ENCODE data around the gene JAK2. TPM values are rescaled to one million over a fixed set of nuclear protein-coding genes. Genes with fewer than 3 reads are reported as not detected.
"Not testable (repeated sequence)": the region's sequence is repeated elsewhere in the genome, so short reads cannot be mapped to it uniquely, and the experiment has no call there.

The JAK2 gene
- 14.8 TPM for polyA plus RNA-seq (2013, experiment 1 of 2; ENCODE audit: insufficient read length)
- polyA plus RNA-seq (2013, experiment 2 of 2; ENCODE audit: insufficient read length): 11.9 TPM

DNA sequence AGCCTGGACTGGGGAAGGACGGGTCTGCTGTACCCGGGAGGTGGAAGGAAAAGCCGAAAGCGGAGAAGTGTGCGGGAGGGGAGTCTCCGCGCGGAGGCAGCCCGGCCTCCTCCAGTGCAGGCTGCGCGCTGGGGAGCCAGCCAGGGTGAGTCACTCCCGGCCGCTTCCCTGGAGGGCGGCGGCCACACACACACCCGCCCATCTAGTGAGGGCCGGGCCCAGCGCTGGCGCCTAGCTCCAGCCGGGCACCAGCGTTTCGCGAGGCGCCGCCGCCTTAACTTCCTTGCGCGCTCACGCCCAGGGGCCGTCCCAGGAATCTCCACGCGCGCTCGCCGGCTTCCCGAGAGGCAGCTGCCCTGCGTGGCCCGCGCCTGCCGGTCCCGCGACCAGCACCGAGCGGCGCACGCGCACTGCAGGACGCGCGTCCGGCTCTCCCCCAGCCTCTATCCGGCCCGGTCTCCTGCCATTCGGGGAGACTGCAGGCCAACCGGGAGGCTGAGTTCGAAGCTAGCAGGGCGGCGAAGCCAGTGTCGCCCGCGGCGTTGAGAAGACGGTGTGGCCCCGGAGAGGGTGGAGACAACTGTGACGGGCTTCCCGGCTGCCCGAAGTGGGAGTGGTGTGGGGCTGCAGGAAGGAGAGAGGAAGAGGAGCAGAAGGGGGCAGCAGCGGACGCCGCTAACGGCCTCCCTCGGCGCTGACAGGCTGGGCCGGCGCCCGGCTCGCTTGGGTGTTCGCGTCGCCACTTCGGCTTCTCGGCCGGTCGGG lies at the start of gene JAK2:
JAK2 (plus strand) TSS at position 652 of the 765 bp plus-strand sequence. CDS start 36,716 bp downstream, outside the sequence.
- peak; percentile 96 for DNase-seq

DNA sequence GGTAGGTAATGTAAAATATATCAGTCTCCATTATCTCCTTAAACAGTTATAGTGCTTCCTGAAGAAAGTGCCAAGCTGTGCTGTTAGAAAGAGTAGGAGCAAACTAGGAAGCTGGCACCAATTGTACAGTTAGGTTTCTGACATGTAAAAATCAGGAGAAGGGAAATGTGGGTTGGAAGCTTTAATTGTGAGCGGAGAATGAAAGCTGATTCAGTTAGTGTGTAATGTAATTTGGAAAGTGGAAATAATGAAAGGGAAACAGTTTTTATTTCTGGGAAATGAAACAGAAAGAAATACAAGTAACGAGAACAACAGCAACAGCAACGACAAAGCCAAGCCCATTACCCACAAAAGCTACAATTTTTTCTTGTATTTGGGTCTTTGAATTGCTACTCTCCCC lies 48.8 kb upstream of the JAK2 start:
- DNase-seq: no peak

DNA sequence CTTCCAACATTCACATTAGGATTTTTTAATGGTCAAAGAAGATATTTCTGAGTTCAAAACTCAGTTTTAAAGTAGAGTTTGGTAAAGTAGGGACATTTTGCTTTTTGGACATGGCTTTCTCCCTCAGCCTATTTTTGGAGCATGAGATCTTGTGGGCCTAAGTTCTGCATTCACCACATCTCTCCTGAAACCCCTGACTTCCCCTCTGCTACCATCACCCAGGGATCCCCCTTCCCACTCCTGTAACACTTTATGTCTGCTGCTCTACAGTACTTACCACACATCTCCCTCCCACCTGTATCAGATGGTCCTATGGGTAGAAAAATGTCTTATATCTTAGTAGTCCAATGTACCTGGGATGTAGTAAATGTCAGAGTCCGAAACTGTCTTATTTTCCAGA lies 48.2 kb upstream of the JAK2 start:
- no peak for DNase-seq

DNA sequence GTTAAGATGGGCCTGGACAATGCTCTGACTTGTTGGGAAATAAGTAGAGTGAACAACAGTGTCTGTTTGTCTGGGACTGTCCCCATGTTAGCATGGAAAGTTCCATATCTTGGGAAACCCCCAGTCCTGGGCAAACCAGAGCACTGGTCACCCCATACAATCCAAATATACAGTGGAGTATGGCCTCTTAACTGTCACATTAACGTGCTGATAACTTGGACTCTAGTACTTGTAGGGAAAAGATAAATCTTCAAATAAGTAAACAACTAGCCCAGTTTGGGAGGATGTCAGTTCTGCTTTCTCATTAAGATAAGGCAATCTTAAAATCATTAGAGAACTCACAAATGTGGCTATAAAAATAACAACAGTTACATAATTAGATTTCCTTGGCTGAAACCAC lies 47.6 kb upstream of the JAK2 start:
- no peak for DNase-seq

DNA sequence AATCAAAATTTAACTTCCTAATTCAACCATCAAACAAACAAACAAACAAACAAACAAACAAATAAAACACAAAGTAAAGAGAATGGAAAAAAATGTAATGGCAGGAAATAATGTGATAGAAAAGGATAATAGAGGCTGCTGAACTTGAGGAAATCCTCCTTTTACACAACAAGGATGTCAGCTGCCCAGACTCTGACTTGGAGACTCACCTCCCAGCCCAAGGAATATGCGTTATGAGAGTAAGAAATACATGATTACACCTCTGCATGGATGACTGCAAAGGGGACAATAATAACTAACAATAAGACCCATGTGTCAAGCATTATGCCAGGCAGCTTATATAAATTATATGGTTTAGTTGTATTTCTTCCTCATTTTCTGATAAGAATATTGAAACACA lies 46.6 kb upstream of the JAK2 start:
- DNase-seq: no peak

DNA sequence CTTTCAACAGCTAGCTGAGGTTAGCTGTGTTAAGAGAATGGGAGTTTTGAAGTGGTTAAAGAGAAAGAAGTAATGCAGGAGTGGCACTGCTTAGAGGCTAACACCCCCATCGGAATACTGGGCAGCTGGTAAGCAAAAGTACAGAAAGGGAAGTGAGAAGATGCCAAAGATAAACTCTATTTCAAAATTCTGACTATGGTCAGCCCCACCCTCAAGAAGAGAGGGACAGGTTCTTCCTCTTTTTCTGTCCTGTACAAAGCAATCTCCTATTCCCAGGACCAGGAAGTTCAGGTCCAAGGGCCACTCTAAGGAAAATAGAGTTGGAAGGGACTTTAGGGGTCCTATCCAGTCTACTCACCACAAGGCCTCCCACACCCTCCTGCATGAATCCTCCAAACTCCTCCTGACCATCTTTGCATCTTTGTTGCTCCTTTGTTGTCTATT lies 45.9 kb upstream of the JAK2 start:
- no peak for DNase-seq

DNA sequence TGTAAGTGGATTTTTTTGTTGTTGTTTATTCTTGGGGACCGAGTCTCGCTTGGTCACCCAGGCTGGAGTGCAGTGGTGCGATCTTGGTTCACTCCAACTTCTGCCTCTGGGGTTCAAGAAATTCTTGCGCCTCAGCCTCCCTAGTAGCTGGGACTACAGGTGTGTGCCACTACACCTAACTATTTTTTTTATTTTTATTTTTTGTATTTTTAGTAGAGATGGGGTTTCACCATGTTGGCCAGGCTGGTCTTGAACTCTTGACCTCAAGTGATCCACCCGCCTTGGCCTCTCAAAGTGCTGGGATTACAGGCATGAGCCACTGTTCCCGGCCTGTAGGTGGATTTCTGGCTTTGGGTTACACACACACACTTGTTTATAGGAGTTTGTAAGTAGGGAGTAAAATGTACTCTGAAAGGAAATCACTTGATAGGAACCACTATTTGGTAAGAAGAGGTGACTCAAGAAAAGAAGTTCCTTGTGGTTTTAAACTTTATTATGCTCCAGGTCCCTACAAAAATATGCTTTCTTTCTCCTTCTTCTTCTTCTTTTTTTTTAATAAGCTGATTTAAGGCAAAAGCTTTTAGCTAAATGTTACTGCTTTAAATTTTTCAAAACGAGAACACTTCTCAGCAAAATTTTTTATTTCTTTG lies 42.9 kb upstream of the JAK2 start:
- DNase-seq: peak; percentile 39

DNA sequence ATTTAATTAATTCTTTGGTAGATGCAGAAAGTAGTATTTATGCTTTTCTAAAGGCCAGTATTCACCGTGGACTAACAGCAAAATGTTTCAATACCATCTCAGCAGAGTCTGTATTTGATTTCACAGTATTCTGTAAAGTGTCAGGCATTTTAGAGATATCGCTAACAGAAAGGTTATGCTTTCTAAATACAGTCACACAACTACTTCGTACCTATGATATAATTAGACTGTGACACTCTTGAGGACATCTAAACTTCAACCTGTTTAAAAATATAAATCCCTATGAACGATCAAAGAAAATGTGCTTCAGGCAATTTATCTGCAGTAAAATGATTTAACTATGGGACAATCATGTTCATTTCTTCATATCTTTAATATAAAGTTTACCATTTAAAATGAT lies 41.7 kb upstream of the JAK2 start:
- no peak for DNase-seq

DNA sequence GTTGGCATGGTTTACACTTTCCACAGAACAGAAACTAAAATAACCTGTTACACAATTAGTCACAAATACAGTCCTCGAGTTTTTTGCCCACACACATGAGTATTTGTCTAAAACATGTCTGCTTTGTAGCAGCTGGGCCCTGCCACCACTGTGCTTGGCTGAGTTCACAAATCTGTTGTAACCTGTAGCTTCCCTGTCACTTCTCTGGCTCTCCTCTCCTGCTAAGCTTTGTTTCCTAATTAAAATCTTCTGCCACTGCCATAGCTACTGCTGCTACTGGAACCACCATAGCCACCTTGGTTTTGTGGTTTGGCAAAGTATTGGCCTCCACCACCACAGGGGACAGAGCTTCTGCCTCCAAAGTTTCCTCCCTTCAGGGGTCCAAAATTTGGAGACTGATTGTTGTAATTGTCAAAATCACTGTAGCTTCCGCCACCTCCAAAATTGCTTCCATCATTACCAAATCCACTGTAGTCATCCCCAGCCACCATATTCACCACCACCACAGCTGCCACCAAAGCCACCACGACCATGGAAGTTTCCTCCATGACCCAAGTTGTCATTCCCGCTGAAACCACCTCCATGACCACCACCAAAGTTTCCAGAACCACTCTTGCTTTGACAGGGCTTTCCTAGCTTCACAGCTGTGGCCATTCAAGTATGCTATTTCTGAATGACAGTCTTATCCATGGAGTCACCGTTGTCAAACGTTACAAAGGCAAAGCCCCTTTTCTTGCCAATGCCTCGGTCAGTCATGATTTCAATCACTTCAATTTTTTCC lies 40.5 kb upstream of the JAK2 start:
- not testable (repeated sequence) for DNase-seq

DNA sequence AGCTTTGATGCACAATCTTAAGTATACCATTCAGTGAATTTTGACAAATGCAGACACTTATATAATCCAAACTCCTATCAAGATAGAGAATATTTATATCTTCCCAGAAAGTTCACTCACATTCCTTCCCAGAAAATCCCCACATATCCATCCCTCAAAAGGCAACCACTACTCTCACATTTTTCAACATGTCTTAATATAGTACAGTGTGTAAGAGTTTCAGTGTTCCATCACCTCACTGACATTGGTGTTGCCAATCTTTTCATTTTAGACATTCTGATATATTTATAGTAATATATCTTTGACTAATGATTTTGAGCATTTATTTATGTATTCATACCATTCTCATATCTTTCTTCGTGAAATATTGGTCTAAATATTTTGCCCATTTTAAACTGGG lies 38.1 kb upstream of the JAK2 start:
- DNase-seq: no peak

DNA sequence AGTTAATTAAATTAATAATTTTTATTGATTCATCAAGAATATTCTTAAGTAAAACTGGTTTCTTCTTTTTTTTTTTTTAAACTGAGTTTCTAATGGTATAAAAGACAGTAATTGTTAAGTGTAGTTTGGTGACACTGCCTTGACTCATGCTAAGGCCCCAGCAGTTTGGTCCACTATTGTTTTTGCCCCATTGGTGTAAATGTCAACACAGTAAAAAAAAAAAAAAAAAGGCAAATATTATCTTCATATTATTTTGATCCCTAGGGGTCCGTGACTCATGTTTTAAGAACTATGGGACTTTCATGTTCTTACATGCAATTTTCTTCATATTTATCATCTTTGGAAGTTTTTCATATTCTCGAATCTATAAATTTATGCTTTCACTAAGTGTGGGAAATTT lies 29.2 kb upstream of the JAK2 start:
- DNase-seq: peak; percentile 96

DNA sequence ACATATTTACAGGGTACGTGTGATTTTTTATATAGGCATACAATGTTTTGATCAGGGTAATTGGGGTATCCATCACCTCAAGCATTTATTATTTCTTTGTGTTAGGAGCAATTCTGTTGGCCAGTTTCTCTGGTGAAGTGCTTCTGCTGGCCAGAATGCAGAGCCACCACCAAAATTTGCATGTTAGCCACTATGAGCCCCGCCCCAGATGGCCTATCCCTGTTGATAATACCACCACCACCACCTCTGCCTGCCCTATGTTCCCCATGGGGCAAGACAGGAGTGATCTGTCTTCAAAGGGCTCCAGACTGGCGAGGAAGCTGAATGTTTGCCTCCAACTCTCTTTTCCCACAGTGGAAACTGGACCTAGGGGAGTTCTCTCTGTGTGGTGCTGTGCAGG lies 26.0 kb upstream of the JAK2 start:
- no peak for DNase-seq

DNA sequence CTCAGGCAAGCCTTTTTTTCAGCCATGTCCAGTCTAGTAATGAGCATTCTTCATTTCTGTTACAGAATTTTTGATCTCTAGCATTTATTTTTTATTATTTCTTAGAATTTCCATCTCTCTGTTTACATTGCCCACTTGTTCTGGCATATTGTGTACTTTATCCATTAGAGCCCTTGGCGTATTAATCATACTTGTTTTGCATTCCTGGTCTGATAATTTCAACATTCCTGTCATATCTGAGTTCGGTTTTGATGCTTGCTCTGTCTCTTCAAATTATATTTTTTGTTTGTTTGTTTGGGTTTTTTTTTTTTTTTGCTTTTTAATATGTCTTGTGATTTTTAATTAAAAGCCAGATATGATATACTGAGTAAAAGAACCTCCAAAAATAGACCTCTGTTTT lies 23.0 kb upstream of the JAK2 start:
- DNase-seq: peak; percentile 42

DNA sequence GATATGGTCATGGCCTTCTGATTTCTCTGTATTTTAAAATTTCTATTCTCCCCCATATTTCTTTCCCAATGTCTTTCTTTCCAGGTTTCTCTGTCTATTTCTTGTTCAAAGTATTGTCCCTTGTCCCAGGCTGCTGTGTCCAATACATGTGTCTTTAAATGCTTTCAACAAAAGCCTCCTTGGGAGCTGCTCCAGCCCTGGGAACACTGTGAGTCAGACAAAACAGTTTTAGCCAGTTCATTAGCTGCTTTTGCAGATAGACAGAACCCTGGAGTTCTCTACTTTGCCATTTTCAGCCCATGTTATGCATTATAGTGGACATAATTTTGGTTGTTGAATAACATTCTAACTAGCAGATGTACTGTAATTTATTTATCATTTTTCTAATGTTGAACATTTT lies 20.5 kb upstream of the JAK2 start:
- DNase-seq: peak; percentile 50

DNA sequence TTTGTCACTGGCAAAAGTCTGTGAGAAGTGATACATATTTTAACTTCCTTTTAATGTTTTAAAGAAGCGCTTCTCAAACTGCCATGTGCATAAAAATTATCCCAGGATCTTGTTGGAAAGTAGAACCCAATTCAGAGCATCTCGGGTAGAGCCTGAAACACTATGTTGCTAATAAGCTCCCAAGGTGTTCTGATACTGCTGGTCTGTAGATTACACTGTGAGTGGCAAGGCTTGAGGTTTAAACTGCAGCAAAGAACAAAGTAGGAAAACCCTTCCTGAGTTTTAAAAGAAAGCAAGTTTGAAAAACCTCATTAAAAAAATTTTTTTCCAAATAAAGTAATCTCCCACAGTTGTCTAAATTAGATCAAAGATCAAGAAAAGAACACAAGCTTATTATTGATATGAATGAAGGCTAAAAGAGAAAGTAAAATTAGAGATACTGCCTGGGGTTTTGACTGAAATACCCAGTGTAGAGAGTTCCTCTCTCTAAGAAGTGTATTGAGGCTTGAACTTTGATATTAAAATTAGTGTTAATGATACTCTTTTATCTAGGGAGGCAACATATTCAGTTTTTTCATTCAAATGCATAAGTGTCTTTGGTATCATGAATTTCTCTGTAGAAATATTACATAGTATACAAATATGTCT lies 19.8 kb upstream of the JAK2 start:
- DNase-seq: no peak

DNA sequence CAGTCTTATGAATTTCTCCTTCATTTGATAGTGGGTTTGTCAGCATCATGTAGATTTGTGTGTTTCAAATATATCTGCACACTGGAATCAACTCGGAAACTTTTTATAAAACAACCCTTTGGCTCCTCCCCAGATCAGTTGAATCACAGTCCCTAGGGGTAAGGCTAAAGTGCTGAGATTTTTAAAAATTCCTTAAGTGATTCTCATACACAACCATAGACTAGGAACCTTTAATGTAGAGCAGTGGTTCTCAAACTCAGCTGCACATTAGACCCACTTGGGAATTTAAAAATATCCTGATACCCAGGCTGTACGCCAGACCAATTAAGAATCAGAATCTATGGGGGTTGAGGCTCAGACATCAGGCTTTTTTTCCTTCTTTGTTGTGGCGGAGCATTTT lies 17.5 kb upstream of the JAK2 start:
- DNase-seq: peak; percentile 89

DNA sequence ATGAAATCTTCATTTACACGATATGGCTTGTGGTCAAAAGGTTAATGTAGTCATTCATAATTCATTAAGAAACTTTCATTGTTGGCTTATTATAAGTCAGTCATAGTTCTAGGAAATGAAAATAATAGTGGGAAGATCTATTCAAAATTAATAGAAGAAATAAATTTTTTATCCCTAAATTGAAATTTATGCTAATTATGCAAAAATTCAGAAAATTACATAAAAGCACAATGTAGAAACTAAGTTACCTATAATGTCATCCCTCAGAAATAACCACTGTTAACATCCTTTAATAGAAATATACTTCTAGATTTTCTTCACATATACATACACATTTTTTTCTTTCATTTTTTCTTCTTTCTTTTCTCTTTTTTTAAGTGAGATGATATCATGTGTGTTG lies 15.9 kb upstream of the JAK2 start:
- no peak for DNase-seq

DNA sequence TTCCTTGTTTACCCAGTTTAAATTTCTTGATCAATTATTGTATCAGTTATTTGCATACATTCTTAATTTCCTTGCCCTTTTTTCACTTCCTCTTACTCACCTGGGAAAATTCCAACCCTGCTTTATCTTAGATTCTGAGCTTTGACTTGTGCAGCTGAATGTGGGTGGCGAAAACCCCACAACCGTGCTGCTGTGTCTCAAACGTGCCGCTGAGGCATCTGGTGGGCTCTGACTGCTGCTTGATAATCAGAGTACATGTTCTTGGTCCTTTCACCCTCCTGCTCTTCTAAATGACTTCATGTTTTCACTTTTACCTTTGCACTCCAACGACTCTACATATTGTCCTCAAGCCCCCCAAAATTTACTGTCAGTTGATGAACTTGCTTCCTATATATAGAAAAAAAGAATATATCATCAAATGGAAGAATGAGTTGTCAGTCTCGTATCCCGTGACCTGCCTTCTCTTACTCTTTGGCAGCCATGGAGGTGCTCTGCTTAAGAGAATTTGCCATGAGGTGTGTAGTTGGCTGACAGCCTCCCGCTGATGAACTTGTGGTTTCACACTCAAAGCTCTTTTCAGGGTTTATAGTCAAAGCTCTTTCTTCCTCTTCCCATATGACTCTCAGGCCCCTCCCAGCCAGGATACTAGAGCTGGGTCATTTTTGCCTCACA lies 14.0 kb upstream of the JAK2 start:
- DNase-seq: no peak

DNA sequence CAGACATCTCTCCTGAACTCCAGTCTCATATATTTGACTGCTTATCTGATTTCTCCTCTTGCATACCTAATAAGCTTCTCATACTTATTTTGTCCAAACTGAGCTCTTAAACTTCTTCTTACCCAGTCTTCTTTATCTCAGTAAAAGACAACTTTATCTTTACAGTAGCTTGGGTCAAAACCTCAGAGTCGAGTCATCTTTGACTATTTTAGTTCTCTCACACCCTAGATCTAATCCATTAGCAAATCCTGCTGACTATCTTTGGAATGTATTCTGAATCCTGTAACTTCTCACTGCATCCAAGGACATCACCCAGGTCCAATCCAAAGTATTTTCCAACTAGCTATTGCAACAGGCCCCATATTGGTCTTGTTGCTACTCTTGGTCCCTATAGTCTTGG lies 11.8 kb upstream of the JAK2 start:
- peak; percentile 84 for DNase-seq

DNA sequence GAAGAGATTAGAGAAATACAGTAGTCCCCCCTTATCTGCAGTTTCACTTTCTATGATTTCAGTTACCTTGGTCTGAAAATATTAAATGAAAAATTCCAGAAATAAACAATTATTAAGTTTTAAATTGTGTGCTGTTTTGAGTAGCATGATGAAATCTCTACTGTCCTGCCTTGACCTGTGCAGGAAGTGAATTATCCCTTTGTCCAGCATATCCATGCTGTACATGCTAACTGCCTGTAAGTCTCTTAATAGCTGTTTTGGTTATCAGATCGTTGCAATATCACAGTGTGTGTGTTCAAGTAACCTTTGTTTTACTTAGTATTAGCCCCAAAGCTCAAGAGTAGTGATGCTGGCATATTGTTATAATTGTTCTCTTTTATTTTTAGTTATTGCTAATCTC lies 11.2 kb upstream of the JAK2 start:
- no peak for DNase-seq

DNA sequence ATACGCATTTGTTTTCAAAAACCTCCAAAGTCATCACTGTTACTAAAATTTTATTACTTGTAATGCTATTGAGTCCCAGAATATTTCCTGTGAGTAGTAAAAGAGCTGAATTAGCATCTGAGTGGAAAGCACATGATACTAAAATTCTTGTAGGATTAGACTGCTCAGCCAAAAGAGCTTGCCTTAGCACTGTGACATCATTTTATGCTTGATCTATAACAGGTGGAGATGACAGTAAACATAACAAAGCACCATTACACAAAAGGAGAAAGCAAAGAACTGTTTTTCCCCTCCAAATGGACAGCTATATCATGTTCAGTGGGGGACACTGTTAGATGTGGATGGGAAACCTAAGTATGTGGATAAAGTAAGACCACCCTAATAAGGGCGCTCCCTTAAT lies 5.8 kb upstream of the JAK2 start:
- DNase-seq: no peak

DNA sequence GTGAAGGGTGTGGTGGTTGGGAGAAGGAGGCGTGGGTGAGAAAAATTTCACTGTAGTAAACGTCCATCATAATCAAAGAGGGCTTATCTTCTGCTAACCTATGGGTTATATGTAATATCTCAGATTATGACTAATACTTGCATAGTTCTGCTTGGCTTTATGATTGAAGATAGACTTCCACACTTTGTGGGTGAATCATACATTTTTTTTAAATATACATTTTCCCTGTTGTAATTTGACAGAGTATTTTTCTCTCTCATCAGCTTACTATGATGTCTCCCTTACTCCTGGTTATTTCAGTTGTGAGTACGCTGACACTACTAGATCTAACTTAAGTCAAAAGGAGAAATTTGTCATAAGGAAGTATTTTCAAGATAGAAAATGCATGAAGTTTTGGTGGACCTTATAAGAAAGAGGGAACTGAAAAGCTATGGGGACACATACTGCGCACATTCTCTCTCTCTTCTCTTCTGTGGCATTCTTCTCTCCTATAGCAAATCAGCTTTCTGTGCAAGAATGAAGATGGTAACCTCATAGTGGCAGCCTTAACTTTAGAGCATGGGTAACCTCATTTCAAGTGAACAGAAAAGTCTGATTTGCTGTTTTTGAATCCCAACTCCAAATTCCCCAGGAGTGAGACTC lies 4.9 kb upstream of the JAK2 start:
- DNase-seq: peak; percentile 70

All from fibroblast of skin of back (primary cell).